K562 (cell line): Measurements from ENCODE around the gene SLC19A1. TPM values are rescaled to one million over a fixed set of nuclear protein-coding genes. Genes with fewer than 3 reads are reported as not detected.

Experiments
- ATAC-seq: fragments of 200-7000 bp; cut with Tn5 transposase; 3 replicates; pipeline ENCODE4 v1.9.1; 2020; ENCODE audit warnings: moderate library complexity
- BruUV-seq: library from RNA; stranded (reverse); fragments of 400-500 nt; replicated peaks from 2 replicates; lab custom pipeline; 2021; lab: Mats Ljungman, UMichigan
- CTCF ChIA-PET: fragments of 300-600 bp; formaldehyde crosslinking; extraction: SDS; loops from one replicate; lab custom pipeline; 2021; ENCODE audit warnings: low intra/inter-chr PET ratio; lab: Yijun Ruan, JAX
- POLR2A ChIA-PET: fragments of 300-600, 350-650 bp; sonication (Branson Sonifier 250); formaldehyde crosslinking; extraction: SDS; loops from one replicate; lab custom pipeline; 2021; ENCODE audit warnings: antibody characterized with exemption, inconsistent platforms; lab: Yijun Ruan, JAX
- DNase-seq, 4 experiments: peaks; one replicate each; pipeline versions ENCODE4 v3.0.0 to v3.0.0-alpha.2; 2011 to 2018; ENCODE audit warnings: low spot score in 3 of 4, mixed read lengths in 3 of 4; ENCODE audit errors: extremely low read depth in 1 of 4
- FAIRE-seq: peaks from 2 replicates; lab custom pipeline; 2011; peaks lifted over from hg19 to GRCh38; lab: Jason Lieb, UNC
- H2AFZ ChIP-seq: 2 replicates; pipeline ENCODE4 v1.6.0; 2011; ENCODE audit warnings: low read depth, low read length, control low read depth, inconsistent platforms
- H3K27ac ChIP-seq: fragments of 200-600 bp; 3 replicates; pipeline ENCODE4 v1.8.0; 2011; ENCODE audit warnings: low read depth, mild to moderate bottlenecking, control low read depth, inconsistent platforms, low read length, moderate library complexity, mixed read lengths; ENCODE audit errors: extremely low read depth
- H3K27me3 ChIP-seq, 2 experiments: fragments of 300-600 bp in 1 of 2; 2 replicates in 1 of 2; 3 replicates in 1 of 2; pipeline versions ENCODE4 v1.6.0 to v1.8.0; 2011; ENCODE audit warnings: inconsistent platforms in 2 of 2, low read length in 2 of 2, mild to moderate bottlenecking in 1 of 2, mixed read lengths in 1 of 2, moderate library complexity in 1 of 2; ENCODE audit not compliant: control insufficient read depth in 2 of 2, insufficient read depth in 2 of 2
- H3K36me3 ChIP-seq: fragments of 300-600 bp; 3 replicates; pipeline ENCODE4 v1.8.0; 2011; ENCODE audit warnings: mild to moderate bottlenecking, low read length, inconsistent platforms; ENCODE audit not compliant: control insufficient read depth, insufficient read depth
- H3K4me1 ChIP-seq, 2 experiments: fragments of 200-600 bp in 1 of 2; replicated peaks in 1 of 2; 2 replicates in 1 of 2; 3 replicates in 1 of 2; pipeline versions ENCODE4 v1.5.1 to v1.8.0; 2011; ENCODE audit warnings: inconsistent platforms in 2 of 2, low read length in 2 of 2, mild to moderate bottlenecking in 1 of 2, mixed read lengths in 1 of 2, moderate library complexity in 1 of 2; ENCODE audit not compliant: control insufficient read depth in 2 of 2, insufficient read depth in 2 of 2
- H3K4me2 ChIP-seq: 2 replicates; pipeline ENCODE4 v1.6.1; 2011; ENCODE audit warnings: low read length, control low read depth, inconsistent platforms, mixed read lengths; ENCODE audit not compliant: insufficient read depth
- H3K4me3 ChIP-seq: fragments of 200-600 bp; sonication (generic), shearing (Covaris generic); 2 replicates; pipeline ENCODE4 v1.5.1; 2016; ENCODE audit warnings: control low read depth, inconsistent platforms
- H3K79me2 ChIP-seq: fragments of 200-600 bp; 3 replicates; pipeline ENCODE4 v1.8.0; 2011; ENCODE audit warnings: low read length, inconsistent platforms; ENCODE audit not compliant: control insufficient read depth, insufficient read depth
- H3K9ac ChIP-seq, 2 experiments: 2 replicates each; pipeline versions ENCODE4 v1.6.0 to v1.6.1; 2011; ENCODE audit warnings: low read depth in 2 of 2, low read length in 2 of 2, control low read depth in 1 of 2, inconsistent platforms in 1 of 2, mild to moderate bottlenecking in 1 of 2, mixed read lengths in 1 of 2; ENCODE audit not compliant: insufficient read depth in 1 of 2
- H3K9me1 ChIP-seq: one replicate; pipeline ENCODE4 v1.6.0; 2011; ENCODE audit warnings: inconsistent platforms, mild to moderate bottlenecking, low read length, moderate library complexity; ENCODE audit not compliant: control insufficient read depth, insufficient read depth
- H3K9me3 ChIP-seq: replicated peaks from 2 replicates; pipeline ENCODE4 v1.5.1; 2011; ENCODE audit warnings: low read depth, low read length, inconsistent platforms; ENCODE audit not compliant: control insufficient read depth, insufficient read depth
- H4K20me1 ChIP-seq: replicated peaks from 2 replicates; pipeline ENCODE4 v1.6.1; 2011; ENCODE audit warnings: low read length, inconsistent platforms, mixed read lengths; ENCODE audit not compliant: control insufficient read depth, insufficient read depth
- ARID2 ChIP-seq: fragments of 450-650 bp; IDR thresholded peaks from 2 replicates; pipeline ENCODE4 v1.6.1; 2017; ENCODE audit warnings: antibody characterized with exemption, mild to moderate bottlenecking
- ATF2 ChIP-seq: sonication (generic); formaldehyde crosslinking; IDR thresholded peaks from 2 replicates; pipeline ENCODE4 v1.8.1; 2022; ENCODE audit warnings: missing genetic modification reagents
- BMI1 ChIP-seq: fragments of 150-350 bp; IDR thresholded peaks from 2 replicates; pipeline ENCODE4 v1.6.1; 2014; ENCODE audit warnings: low read length
- FOS ChIP-seq: IDR thresholded peaks from 3 replicates; pipeline ENCODE4 v1.6.1; 2011; ENCODE audit not compliant: insufficient read length; ENCODE audit errors: extremely low read depth
- HNRNPH1 ChIP-seq: fragments of 200-400 bp; formaldehyde crosslinking; optimal IDR thresholded peaks from 2 replicates; pipeline ENCODE3; 2017; ENCODE audit warnings: low read depth, mild to moderate bottlenecking, low read length, moderate library complexity
- ID3 ChIP-seq, 2 experiments: fragments of 250-450 bp in 1 of 2; fragments of 450-650 bp in 1 of 2; sonication (Bioruptor Pico) in 1 of 2; IDR thresholded peaks; 2 replicates each; pipeline versions ENCODE4 v1.6.1 to v1.8.0; 2016 to 2021; ENCODE audit warnings: mild to moderate bottlenecking in 2 of 2, moderate library complexity in 2 of 2, missing compliant biosample characterization in 1 of 2, missing genetic modification characterization in 1 of 2
- MTA1 ChIP-seq: fragments of 450-650 bp; IDR thresholded peaks from 2 replicates; pipeline ENCODE4 v1.6.1; 2017; ENCODE audit warnings: borderline replicate concordance
- NCOA2 ChIP-seq, 2 experiments: fragments of 450-650 bp; IDR thresholded peaks; 2 replicates each; pipeline ENCODE4 v1.6.1; 2018; ENCODE audit warnings: mild to moderate bottlenecking in 2 of 2, moderate library complexity in 1 of 2; ENCODE audit not compliant: partially characterized antibody in 2 of 2
- SETDB1 ChIP-seq: IDR thresholded peaks from one replicate; pipeline ENCODE4 v1.6.1; 2012; ENCODE audit warnings: low read length, control low read depth, inconsistent platforms
- STAT5B ChIP-seq: fragments of 250-450 bp; sonication (Bioruptor Pico); IDR thresholded peaks from 2 replicates; pipeline ENCODE4 v1.8.0; 2021; ENCODE audit warnings: mild to moderate bottlenecking, inconsistent platforms
- TBP ChIP-seq: optimal IDR thresholded peaks from 2 replicates; pipeline ENCODE3; 2011; ENCODE audit warnings: low read depth, low read length, improper control_type of control experiment
- UBTF ChIP-seq, 2 experiments: IDR thresholded peaks; 2 replicates each; pipeline ENCODE4 v1.6.1; 2012; ENCODE audit warnings: improper control_type of control experiment in 2 of 2, low read depth in 2 of 2, low read length in 2 of 2, borderline replicate concordance in 1 of 2
- ZBTB2 ChIP-seq: fragments of 450-650 bp; IDR thresholded peaks from 2 replicates; pipeline ENCODE4 v1.6.1; 2016; ENCODE audit warnings: antibody characterized with exemption
- ZNF175 ChIP-seq: fragments of 200-800 bp; sonication (Bioruptor generic); IDR thresholded peaks from 2 replicates; pipeline ENCODE4 v1.6.1; 2016; ENCODE audit warnings: low read depth, mild to moderate bottlenecking, missing genetic modification characterization, missing compliant biosample characterization
- ZNF24 ChIP-seq: fragments of 450-650 bp; IDR thresholded peaks from 2 replicates; pipeline ENCODE4 v1.6.1; 2016
- ZNF830 ChIP-seq: fragments of 250-450 bp; sonication (Bioruptor Pico); IDR thresholded peaks from 2 replicates; pipeline ENCODE4 v1.5.0; 2021; ENCODE audit warnings: mild to moderate bottlenecking
- WGBS: fragments of 100-300 bp; shearing (Covaris generic); methylation state at CpG from one replicate; pipeline ENCODE4 v1.1.6; 2016; ENCODE audit warnings: low coverage, mixed read lengths; ENCODE audit not compliant: insufficient coverage; ENCODE audit errors: missing lambda C conversion rate; 5-methylcytosine and 5-hydroxymethylcytosine counted together
- in situ Hi-C: fragments of 300-500 bp; cut with MboI; formaldehyde crosslinking; loops from 4 replicates; pipeline ENCODE4 v1.15.0; 2018; ENCODE audit warnings: inconsistent platforms, mixed read lengths
- intact Hi-C: fragments of 100-400 bp; cut with micrococcal nuclease; formaldehyde crosslinking; loops from 2 replicates; pipeline ENCODE4 v1.14.2; 2022
- polyA plus RNA-seq, 8 experiments: library from polyadenylated mRNA; depleted of rRNA in 4 of 8; stranded (reverse) in 5 of 8; unstranded in 3 of 8; fragments of >200 nt; fragmentation: Nextera tagmentation in 2 of 8; fragmentation: Illumina TruSeq in 1 of 8; extraction: Ambion mirVana in 2 of 8; extraction: Trizol in 1 of 8; gene quantifications; 2 replicates each; pipeline versions ENCODE4 v1.2.1 to v1.2.3, GENCODE V29; 2011 to 2014; ENCODE audit warnings: inconsistent platforms in 1 of 8, missing spikeins in 1 of 8
- total RNA-seq, 7 experiments: library from RNA; depleted of rRNA in 6 of 7; stranded (reverse); fragments of >200 nt in 6 of 7; fragmentation: Illumina TruSeq in 2 of 7; extraction: Trizol in 2 of 7; gene quantifications; 2 replicates each; pipeline versions ENCODE4 v1.2.1 to v1.2.3, GENCODE V29; 2011 to 2021; ENCODE audit warnings: low replicate concordance in 1 of 7

Gene SLC19A1
- total and polyA plus RNA-seq, 9 of the 15 experiments (the other 6 are each of a cell fraction or from before 2014, with no cell fraction given) = 0.65 to 88.7 (median 12.0) TPM

DNA sequence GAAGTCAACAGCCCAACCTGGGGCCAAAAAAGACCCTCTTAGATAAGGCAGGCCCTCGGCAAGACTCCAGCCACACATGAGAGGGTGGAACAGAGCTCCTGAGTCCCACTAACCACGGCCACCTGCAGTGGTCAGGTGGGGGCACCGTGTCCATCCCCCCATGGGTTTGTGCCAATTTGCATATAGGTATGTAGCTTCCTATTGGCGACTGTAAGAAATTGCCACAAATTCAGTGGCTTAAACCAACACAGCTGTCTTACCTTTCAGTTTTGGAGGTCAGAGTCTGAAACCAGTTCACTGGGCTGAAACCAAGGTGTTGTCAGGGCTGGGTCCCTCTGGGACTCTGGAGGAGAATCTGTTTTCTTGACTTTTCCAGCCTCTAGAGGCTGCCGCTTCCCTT is 77.9 kb downstream of the SLC19A1 start:
- no TSS peak for BruUV-seq
- Histone ChIP-seq H3K36me3 (no peaks in the 10 kb centered on the region), H4K20me1 (peaks cover 58% of the 10 kb centered on the region), H3K9me3 (no peaks in the 10 kb centered on the region), H3K9me1 (peaks cover 3% of the 10 kb centered on the region), H3K4me3 (no peak overlapping the region), H3K27me3 (peaks cover 12 to 43% of the 10 kb centered on the region in 2 experiments; a peak in 4 of 5 replicates), H3K27ac (no peak overlapping the region), H3K4me2 (no peak overlapping the region), H3K9ac (no peak overlapping the region), H3K79me2 (no peaks in the 10 kb centered on the region), H2AFZ (no peak overlapping the region), H3K4me1 (peaks cover 0 to 48% of the 10 kb centered on the region in 2 experiments; a peak in 3 of 5 replicates)
- intact Hi-C loops = no loop called here
- in situ Hi-C loops = loop anchor here (5.0 kb wide), 1 partner anchor 348 kb away; no protein-coding TSS in a partner anchor
- TF ChIP-seq STAT5B (CRISPR knock-in tag) = no peak
- TF ChIP-seq ZNF175 (CRISPR knock-in tag) = no peak
- TF ChIP-seq MTA1 = no peak
- no peak for TF ChIP-seq ZNF24
- TF ChIP-seq ARID2 = no peak
- no peak for TF ChIP-seq UBTF (IDR thresholded peaks at IDR 0.05; ENCODE audit: borderline replicate concordance in 1 of 2, low read depth in 2 of 2, low read length in 2 of 2)
- no peak for TF ChIP-seq ZBTB2
- TF ChIP-seq HNRNPH1 = no peak
- TF ChIP-seq ATF2 (CRISPR knock-in tag) = no peak
- no peak for TF ChIP-seq TBP
- TF ChIP-seq SETDB1 = no peak
- TF ChIP-seq NCOA2 (IDR thresholded peaks at IDR 0.05; ENCODE audit: partially characterized antibody in 2 of 2) = no peak
- TF ChIP-seq ZNF830 (CRISPR knock-in tag) = no peak
- TF ChIP-seq FOS = no peak
- no peak for TF ChIP-seq ID3 (CRISPR knock-in tag; IDR thresholded peaks at IDR 0.05)
- TF ChIP-seq ID3 (tag; IDR thresholded peaks at IDR 0.05) = no peak
- no peak for TF ChIP-seq BMI1
- ATAC-seq = no peak
- FAIRE-seq = no peak
- CTCF ChIA-PET = no interaction called here
- 10% methylated on average over 5 of the region's 5 CpGs for WGBS
- POLR2A ChIA-PET = interaction anchor here (1.0 to 1.4 kb wide), 2 partner anchors 9 to 13 kb away, joined by 3 read pairs; no protein-coding TSS in a partner anchor
- no peak for DNase-seq
